PC-3 (cell line): ENCODE measurements around the gene GMEB2. TPM values are rescaled to one million over a fixed set of nuclear protein-coding genes. Genes with fewer than 3 reads are reported as not detected.

Source experiments
- ATAC-seq: fragments of 200-7000 bp; cut with Tn5 transposase; 2 replicates; pipeline ENCODE4 v1.9.1; 2020; ENCODE audit warnings: mild to moderate bottlenecking, moderate library complexity
- BruUV-seq: library from RNA; stranded (reverse); fragments of 400-500 nt; replicated peaks from 2 replicates; lab custom pipeline; 2021; lab: Mats Ljungman, UMichigan
- CTCF ChIA-PET: fragments of 300-600 bp; sonication (Branson Sonifier 250); formaldehyde crosslinking; loops from one replicate; lab custom pipeline; 2022; ENCODE audit warnings: antibody characterized with exemption; lab: Charles Lee
- POLR2A ChIA-PET: fragments of 300-600 bp; sonication (Branson Sonifier 250); formaldehyde crosslinking; loops from one replicate; lab custom pipeline; 2022; ENCODE audit warnings: antibody characterized with exemption; ENCODE audit not compliant: unreplicated experiment; lab: Charles Lee
- DNase-seq: peaks from one replicate; pipeline ENCODE4 v3.0.0-alpha.2; 2015
- H2AFZ ChIP-seq: fragments of 300-600 bp; sonication (generic); 2 replicates; pipeline ENCODE4 v1.6.0; 2016; ENCODE audit warnings: antibody characterized with exemption, low read length
- H3F3A ChIP-seq: fragments of 300-600 bp; sonication (generic); one replicate; pipeline ENCODE4 v1.6.0; 2017; ENCODE audit warnings: antibody characterized with exemption, low read length, control low read depth, mild to moderate bottlenecking; ENCODE audit not compliant: unreplicated experiment
- H3K27ac ChIP-seq: fragments of 300-600 bp; sonication (generic); 2 replicates; pipeline ENCODE4 v1.5.1; 2016; ENCODE audit warnings: mild to moderate bottlenecking, low read length
- H3K27me3 ChIP-seq: fragments of 300-600 bp; sonication (generic); 2 replicates; pipeline ENCODE4 v1.6.1; 2016; ENCODE audit warnings: low read length, mixed read lengths
- H3K36me3 ChIP-seq: fragments of 300-600 bp; sonication (generic); 2 replicates; pipeline ENCODE4 v1.6.1; 2016; ENCODE audit warnings: low read depth, mixed run types, low read length, mixed read lengths
- H3K4me1 ChIP-seq: fragments of 300-600 bp; sonication (generic); 2 replicates; pipeline ENCODE4 v1.5.1; 2016; ENCODE audit warnings: low read length; ENCODE audit not compliant: insufficient read depth
- H3K4me2 ChIP-seq: fragments of 300-600 bp; sonication (generic); 2 replicates; pipeline ENCODE4 v1.6.0; 2016; ENCODE audit warnings: low read length
- H3K4me3 ChIP-seq: fragments of 300-600 bp; sonication (generic); 2 replicates; pipeline ENCODE4 v1.5.1; 2016; ENCODE audit warnings: mild to moderate bottlenecking, low read length, mixed read lengths
- H3K79me2 ChIP-seq: fragments of 300-600 bp; sonication (generic); 2 replicates; pipeline ENCODE4 v1.6.1; 2017; ENCODE audit warnings: low read length, mixed read lengths
- H3K9ac ChIP-seq: fragments of 300-600 bp; sonication (generic); 2 replicates; pipeline ENCODE4 v1.6.0; 2016; ENCODE audit warnings: mild to moderate bottlenecking, low read length
- H3K9me2 ChIP-seq: fragments of 300-600 bp; sonication (generic); replicated peaks from 2 replicates; pipeline ENCODE4 v1.6.1; 2016; ENCODE audit warnings: mixed run types, low read length, mixed read lengths
- H3K9me3 ChIP-seq: fragments of 300-600 bp; sonication (generic); 2 replicates; pipeline ENCODE4 v1.6.1; 2016; ENCODE audit warnings: low read length, mixed read lengths
- H4K20me1 ChIP-seq: fragments of 300-600 bp; sonication (generic); 2 replicates; pipeline ENCODE4 v1.6.1; 2016; ENCODE audit warnings: low read length, mixed read lengths
- CTCF ChIP-seq: fragments of 300-600 bp; sonication (generic); conservative IDR thresholded peaks from 2 replicates; pipeline ENCODE4 v1.5.1; 2017; ENCODE audit warnings: antibody characterized with exemption, low read depth, mild to moderate bottlenecking, low read length
- EZH2 ChIP-seq: fragments of 300-600 bp; sonication (generic); IDR thresholded peaks from one replicate; pipeline ENCODE4 v1.6.1; 2017; ENCODE audit warnings: antibody characterized with exemption, mild to moderate bottlenecking, low read length; ENCODE audit not compliant: unreplicated experiment
- EZH2phosphoT487 ChIP-seq: fragments of 300-600 bp; sonication (generic); IDR thresholded peaks from 2 replicates; pipeline ENCODE4 v1.6.1; 2018; ENCODE audit warnings: mild to moderate bottlenecking, antibody characterized with exemption, low read length, borderline replicate concordance
- intact Hi-C: fragments of 100-400 bp; cut with micrococcal nuclease; formaldehyde crosslinking; loops from 2 replicates; pipeline ENCODE4 v1.9.0; 2023
- total RNA-seq: library from RNA; depleted of rRNA; stranded (reverse); fragments of >200 nt; gene quantifications from 2 replicates; pipeline ENCODE4 v1.2.3, GENCODE V29; 2014

GMEB2 gene
- total RNA-seq, 1 experiment from 2014 or later: 13.7 TPM

GRCh38 chr20:63586797-63587196, 40.1 kb downstream of the GMEB2 start:
- ATAC-seq (no peak), DNase-seq (no peak)
- Histone ChIP-seq H3K27me3 (no peaks in the 10 kb centered on the region), H3K27ac (no peak overlapping the region), H3K4me2 (no peak overlapping the region), H3K4me3 (no peak overlapping the region), H3K79me2 (no peaks in the 10 kb centered on the region), H3K4me1 (no peaks in the 10 kb centered on the region), H4K20me1 (no peaks in the 10 kb centered on the region), H3K9ac (no peak overlapping the region), H3F3A (no peaks in the 10 kb centered on the region), H3K9me2 (no peaks in the 10 kb centered on the region), H3K9me3 (no peaks in the 10 kb centered on the region), H2AFZ (no peak overlapping the region), H3K36me3 (no peaks in the 10 kb centered on the region; the same call in none of the 2 replicates)
- BruUV-seq: no TSS peak
- ChIA-PET POLR2A (no interaction called here), CTCF (no interaction called here)
- intact Hi-C loops: no loop called here
- no peak for TF ChIP-seq CTCF
- no peak for TF ChIP-seq EZH2
- TF ChIP-seq EZH2phosphoT487: no peak

GRCh38 chr20:63585616-63586565, 41.0 kb downstream of the GMEB2 start:
- Histone ChIP-seq H3K9me3 (no peaks in the 10 kb centered on the region), H3K36me3 (no peaks in the 10 kb centered on the region), H2AFZ (no peak overlapping the region), H3K9me2 (no peaks in the 10 kb centered on the region), H3K4me2 (no peak overlapping the region), H3K27ac (no peak overlapping the region), H3F3A (no peaks in the 10 kb centered on the region), H4K20me1 (no peaks in the 10 kb centered on the region), H3K79me2 (no peaks in the 10 kb centered on the region), H3K9ac (no peak overlapping the region), H3K4me1 (peaks cover 5% of the 10 kb centered on the region), H3K4me3 (no peak overlapping the region), H3K27me3 (no peaks in the 10 kb centered on the region)
- no peak for ATAC-seq
- CTCF ChIA-PET: interaction anchor here (0.5 kb wide), 1 partner anchor 46 kb away, joined by 3 read pairs; no protein-coding TSS in a partner anchor
- no TSS peak for BruUV-seq
- DNase-seq: no peak
- no peak for TF ChIP-seq EZH2phosphoT487
- no peak for TF ChIP-seq CTCF
- TF ChIP-seq EZH2: no peak
- intact Hi-C loops: no loop called here
- POLR2A ChIA-PET: no interaction called here
